OCI-LY3 (cell line): ENCODE data around the gene CXCL14.

Experiments
- H2AFZ ChIP-seq: fragments of 200-600, 300-600 bp; shearing (Covaris generic); 2 replicates; pipeline ENCODE4 v1.6.0; 2014; ENCODE audit warnings: antibody characterized with exemption, low read depth, low read length
- H3K27ac ChIP-seq: fragments of 200-600, 300-600 bp; sonication (generic); 2 replicates; pipeline ENCODE4 v1.5.1; 2014; ENCODE audit warnings: mild to moderate bottlenecking, low read length, moderate library complexity, mixed read lengths
- H3K27me3 ChIP-seq: fragments of 200-600, 300-600 bp; sonication (generic); 2 replicates; pipeline ENCODE4 v1.6.1; 2014; ENCODE audit warnings: low read depth, low read length, mixed read lengths
- H3K36me3 ChIP-seq: fragments of 200-600, 300-600 bp; sonication (generic); replicated peaks from 2 replicates; pipeline ENCODE3; 2014; ENCODE audit warnings: low read depth, low read length, mixed read lengths
- H3K4me1 ChIP-seq: fragments of 300-600, 200-600 bp; sonication (generic); 2 replicates; pipeline ENCODE4 v1.6.1; 2014; ENCODE audit warnings: low read length, mixed read lengths
- H3K4me2 ChIP-seq: fragments of 200-600, 300-600 bp; sonication (generic); 2 replicates; pipeline ENCODE4 v1.6.1; 2014; ENCODE audit warnings: low read length, mixed read lengths
- H3K4me3 ChIP-seq: fragments of 300-600, 200-600 bp; sonication (generic); 2 replicates; pipeline ENCODE4 v1.5.1; 2014; ENCODE audit warnings: antibody characterized with exemption, mild to moderate bottlenecking, low read length, moderate library complexity
- H3K79me2 ChIP-seq: fragments of 300-600, 200-600 bp; shearing (Covaris generic); 2 replicates; pipeline ENCODE4 v1.6.1; 2014; ENCODE audit warnings: mild to moderate bottlenecking, low read length, mixed read lengths
- H3K9ac ChIP-seq: fragments of 300-600, 200-600 bp; shearing (Covaris generic); 2 replicates; pipeline ENCODE4 v1.6.0; 2014; ENCODE audit warnings: mild to moderate bottlenecking, low read length, moderate library complexity
- H3K9me3 ChIP-seq: fragments of 200-600, 300-600 bp; shearing (Covaris generic); 2 replicates; pipeline ENCODE4 v1.6.1; 2014; ENCODE audit warnings: low read length, mixed read lengths; ENCODE audit not compliant: insufficient read depth
- H4K20me1 ChIP-seq: fragments of 200-600, 300-600 bp; sonication (generic); 2 replicates; pipeline ENCODE4 v1.6.1; 2016; ENCODE audit warnings: low read length, mixed read lengths; ENCODE audit not compliant: insufficient read depth
- EZH2phosphoT487 ChIP-seq: fragments of 200-600 bp; shearing (Covaris generic); IDR thresholded peaks from 2 replicates; pipeline ENCODE4 v1.6.1; 2018; ENCODE audit warnings: antibody characterized with exemption, mixed run types, low read depth
- TF ChIP-seq, protein P1 (sequence below): fragments of 200-600, 300-600 bp; sonication (generic); IDR thresholded peaks from 2 replicates; pipeline ENCODE4 v1.5.1; 2014; ENCODE audit warnings: antibody characterized with exemption, low read length, low read depth

CXCL14 gene

DNA sequence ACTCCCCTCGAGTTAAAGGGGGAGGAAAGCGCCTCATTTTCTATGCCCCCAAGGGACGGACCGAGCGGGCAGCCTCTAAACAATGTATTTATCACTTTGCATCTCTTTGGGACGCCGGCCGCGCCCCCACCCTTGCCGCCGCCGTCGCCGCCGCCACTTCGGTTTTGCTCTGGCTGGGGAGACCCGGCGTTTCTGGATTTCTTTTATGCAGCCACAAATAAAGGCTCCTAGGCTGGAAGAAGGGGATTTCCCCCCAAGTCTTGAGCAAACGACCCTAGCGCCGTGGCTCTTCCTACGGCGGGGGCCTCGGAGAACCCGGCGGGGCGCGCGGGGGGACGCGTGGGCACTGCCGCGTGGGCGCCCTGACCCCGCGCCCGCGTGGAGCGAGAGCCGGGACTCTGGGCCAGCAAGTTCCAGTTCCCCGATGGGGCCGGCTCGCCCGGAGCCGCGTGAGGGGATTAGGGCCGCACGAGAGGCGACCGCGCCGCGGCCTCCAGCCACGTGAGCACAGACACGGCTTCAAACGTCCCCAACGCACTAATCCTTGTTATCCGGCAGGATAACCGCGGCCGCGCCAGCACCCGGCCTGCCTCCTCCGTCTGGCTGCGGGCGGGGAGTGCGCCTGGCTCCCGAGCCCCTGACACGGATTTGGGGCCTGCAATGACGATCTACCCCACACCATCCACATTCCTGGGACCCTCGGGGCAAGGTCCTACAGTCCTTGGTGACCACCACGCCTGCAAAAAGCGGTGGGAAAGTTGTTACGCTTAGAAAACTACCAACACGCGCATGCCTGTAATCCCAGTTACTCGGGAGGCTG lies 35.1 kb downstream of the CXCL14 start:
- no peak overlapping the region for H3K27ac ChIP-seq
- no peak for TF ChIP-seq EZH2phosphoT487
- TF ChIP-seq, protein P1, sequence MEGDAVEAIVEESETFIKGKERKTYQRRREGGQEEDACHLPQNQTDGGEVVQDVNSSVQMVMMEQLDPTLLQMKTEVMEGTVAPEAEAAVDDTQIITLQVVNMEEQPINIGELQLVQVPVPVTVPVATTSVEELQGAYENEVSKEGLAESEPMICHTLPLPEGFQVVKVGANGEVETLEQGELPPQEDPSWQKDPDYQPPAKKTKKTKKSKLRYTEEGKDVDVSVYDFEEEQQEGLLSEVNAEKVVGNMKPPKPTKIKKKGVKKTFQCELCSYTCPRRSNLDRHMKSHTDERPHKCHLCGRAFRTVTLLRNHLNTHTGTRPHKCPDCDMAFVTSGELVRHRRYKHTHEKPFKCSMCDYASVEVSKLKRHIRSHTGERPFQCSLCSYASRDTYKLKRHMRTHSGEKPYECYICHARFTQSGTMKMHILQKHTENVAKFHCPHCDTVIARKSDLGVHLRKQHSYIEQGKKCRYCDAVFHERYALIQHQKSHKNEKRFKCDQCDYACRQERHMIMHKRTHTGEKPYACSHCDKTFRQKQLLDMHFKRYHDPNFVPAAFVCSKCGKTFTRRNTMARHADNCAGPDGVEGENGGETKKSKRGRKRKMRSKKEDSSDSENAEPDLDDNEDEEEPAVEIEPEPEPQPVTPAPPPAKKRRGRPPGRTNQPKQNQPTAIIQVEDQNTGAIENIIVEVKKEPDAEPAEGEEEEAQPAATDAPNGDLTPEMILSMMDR, result no peak
- no peak overlapping the region for H2AFZ ChIP-seq
- H3K27me3 ChIP-seq, result peaks cover 3% of the 10 kb centered on the region
- H3K79me2 ChIP-seq, result no peaks in the 10 kb centered on the region
- no peaks in the 10 kb centered on the region for H3K36me3 ChIP-seq
- H3K4me3 ChIP-seq, result no peak overlapping the region
- no peak overlapping the region for H3K9ac ChIP-seq
- no peak overlapping the region for H3K4me2 ChIP-seq
- H3K4me1 ChIP-seq, result no peaks in the 10 kb centered on the region
- H4K20me1 ChIP-seq, result no peaks in the 10 kb centered on the region
- no peaks in the 10 kb centered on the region for H3K9me3 ChIP-seq

DNA sequence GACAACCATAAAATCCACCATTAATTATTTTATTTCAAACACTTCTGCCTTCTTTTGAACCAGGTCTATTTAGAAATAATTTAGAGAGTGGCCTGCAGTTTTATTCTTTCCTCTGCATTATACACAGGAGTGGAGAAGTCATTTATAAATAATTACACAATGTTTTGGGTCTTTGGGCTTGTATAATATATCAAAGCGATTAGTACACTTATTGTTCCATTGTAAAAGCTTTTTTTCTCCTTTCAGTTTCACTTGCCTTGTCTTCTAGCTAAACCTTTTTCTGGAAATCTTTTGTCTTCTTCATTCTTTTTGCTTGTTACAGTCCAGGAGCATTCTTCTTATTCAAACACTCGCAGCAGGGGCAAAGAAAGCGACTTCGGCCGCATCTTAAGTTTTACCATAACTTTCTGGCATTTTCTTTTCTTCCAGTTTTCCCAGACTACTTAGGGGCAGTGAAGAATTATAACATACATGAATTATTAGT lies 35.7 kb downstream of the CXCL14 start:
- Histone ChIP-seq H3K4me2 (no peak overlapping the region), H3K36me3 (no peaks in the 10 kb centered on the region), H3K4me1 (no peaks in the 10 kb centered on the region), H3K79me2 (no peaks in the 10 kb centered on the region), H3K4me3 (no peak overlapping the region), H3K27me3 (peaks cover 3% of the 10 kb centered on the region), H3K9me3 (no peaks in the 10 kb centered on the region), H3K9ac (no peak overlapping the region), H3K27ac (no peak overlapping the region), H2AFZ (no peak overlapping the region), H4K20me1 (no peaks in the 10 kb centered on the region)
- TF ChIP-seq, protein P1, result no peak
- no peak for TF ChIP-seq EZH2phosphoT487

DNA sequence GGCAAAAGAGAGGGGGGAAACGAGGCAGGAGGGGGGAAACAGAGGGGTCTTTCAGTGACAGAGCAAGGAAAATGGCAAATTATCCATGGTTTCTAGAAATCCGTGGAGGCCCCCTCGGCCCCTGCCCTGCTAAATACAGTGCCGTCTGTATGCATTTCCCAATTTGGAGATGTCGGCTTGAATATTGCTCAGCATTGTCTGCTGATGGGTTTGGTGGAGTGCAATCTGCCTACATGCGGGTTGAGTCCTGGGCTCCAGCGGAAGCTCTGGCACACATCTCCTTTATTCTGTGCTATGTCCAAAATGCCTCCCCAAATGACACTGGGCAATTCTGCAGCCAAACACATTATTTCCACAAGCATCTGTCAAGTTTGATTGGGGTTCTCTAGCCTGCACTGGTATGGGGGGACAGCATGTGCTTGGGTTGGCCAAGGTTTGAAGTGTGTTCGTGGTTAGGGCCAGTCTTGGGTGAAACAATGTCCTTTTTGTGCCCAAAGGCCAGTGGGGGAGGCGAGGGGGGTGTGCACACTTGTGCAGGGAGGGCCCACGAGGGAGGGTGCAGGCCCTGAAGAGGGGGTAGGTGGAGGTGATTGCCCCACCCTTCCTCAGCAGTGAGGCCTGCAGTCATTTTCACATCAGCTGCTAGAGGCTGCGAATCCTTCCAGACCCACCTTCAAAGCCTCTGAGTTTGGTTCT lies 36.8 kb downstream of the CXCL14 start:
- no peak overlapping the region for H3K9ac ChIP-seq
- H3K27ac ChIP-seq, result no peak overlapping the region
- no peaks in the 10 kb centered on the region for H3K79me2 ChIP-seq
- H3K4me3 ChIP-seq, result no peak overlapping the region
- no peaks in the 10 kb centered on the region for H3K4me1 ChIP-seq
- no peaks in the 10 kb centered on the region for H4K20me1 ChIP-seq
- H3K9me3 ChIP-seq, result no peaks in the 10 kb centered on the region
- TF ChIP-seq, protein P1, result no peak
- TF ChIP-seq EZH2phosphoT487, result no peak
- no peak overlapping the region for H3K4me2 ChIP-seq
- H3K27me3 ChIP-seq, result no peaks in the 10 kb centered on the region; the same call in 1 of the 2 replicates
- H2AFZ ChIP-seq, result no peak overlapping the region
- H3K36me3 ChIP-seq, result no peaks in the 10 kb centered on the region

DNA sequence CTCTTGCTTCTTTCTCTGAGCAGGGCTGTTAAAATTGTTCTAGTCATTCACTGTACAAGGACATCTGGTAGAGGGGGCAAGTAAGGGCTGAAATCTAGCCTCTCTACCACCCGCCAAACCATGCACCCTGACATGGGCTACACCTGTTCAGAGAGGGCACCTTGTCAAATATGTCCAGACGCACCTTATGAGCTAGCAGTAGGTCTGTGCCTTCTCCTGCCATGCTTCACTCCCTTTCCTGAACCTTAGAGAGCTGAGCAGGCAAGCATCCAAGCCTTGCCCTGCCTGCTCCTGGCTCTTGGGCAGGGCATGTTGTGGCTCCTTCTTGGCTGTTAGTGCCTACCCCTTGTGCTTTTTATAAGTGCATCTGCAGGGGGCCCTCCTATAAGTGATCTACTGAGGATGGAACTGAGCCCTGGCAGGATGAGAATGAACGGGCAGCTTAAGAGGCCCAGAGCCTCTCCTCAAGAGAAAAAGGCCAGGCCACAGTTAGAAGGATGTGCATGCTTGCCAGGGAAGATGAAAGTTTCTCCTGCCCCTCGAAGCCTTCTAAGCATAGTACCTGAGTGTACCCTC lies 39.3 kb downstream of the CXCL14 start:
- H3K4me3 ChIP-seq, result no peak overlapping the region
- no peak for TF ChIP-seq EZH2phosphoT487
- TF ChIP-seq, protein P1, result no peak
- H3K9ac ChIP-seq, result no peak overlapping the region
- no peak overlapping the region for H2AFZ ChIP-seq
- no peaks in the 10 kb centered on the region for H3K4me1 ChIP-seq
- H3K9me3 ChIP-seq, result no peaks in the 10 kb centered on the region
- H3K79me2 ChIP-seq, result no peaks in the 10 kb centered on the region
- no peak overlapping the region for H3K4me2 ChIP-seq
- no peaks in the 10 kb centered on the region for H4K20me1 ChIP-seq
- no peaks in the 10 kb centered on the region; the same call in 1 of the 2 replicates for H3K27me3 ChIP-seq
- H3K27ac ChIP-seq, result no peak overlapping the region
- H3K36me3 ChIP-seq, result no peaks in the 10 kb centered on the region
